ENCODE data around the gene TMEM101.
"Not testable (repeated sequence)": the region's sequence is repeated elsewhere in the genome, so short reads cannot be mapped to it uniquely, and the experiment has no call there.

The TMEM101 gene

GRCh38 chr17:44023545-44024270 lies 8.9 kb upstream of the TMEM101 start:
- DNase-seq = no peak

DNA sequence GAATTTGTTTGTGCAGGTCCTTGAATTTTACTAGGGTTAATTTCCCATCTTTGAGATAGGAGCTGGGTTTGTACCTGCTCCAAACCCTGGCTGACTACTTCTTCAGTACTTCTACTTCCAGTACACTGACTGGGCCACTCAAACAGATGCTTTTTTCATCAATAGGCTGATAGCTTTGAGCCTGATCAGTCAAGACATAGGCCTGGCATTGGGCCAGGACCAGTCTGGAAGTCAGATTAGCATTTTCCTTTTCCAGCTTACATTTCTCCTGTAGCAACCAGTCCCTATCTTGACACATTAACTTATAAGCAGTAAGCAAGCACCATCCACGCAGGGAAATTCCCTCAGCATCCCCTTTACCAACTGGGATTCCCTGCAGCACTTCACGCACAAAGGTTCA lies 7.5 kb upstream of the TMEM101 start:
- DNase-seq = no peak

DNA sequence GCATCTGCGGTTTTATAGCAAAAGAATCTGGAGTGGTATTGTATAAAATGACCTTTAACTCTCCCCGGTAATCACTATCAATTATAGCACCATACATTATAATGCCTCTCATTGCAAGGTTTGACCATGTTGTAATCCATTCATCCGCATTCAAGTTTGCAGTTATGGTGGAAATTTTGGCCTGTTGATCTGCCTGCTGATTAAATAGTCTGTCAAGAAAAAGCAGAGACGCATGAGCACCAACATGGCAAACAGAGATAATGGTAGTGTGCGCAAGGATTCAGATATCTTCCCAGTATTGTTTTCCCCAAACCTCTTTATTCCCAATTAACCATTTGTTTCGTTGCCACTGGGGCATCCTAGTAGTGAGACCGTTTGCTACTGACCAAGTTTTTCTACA lies 6.5 kb upstream of the TMEM101 start:
- DNase-seq = not testable (repeated sequence)

DNA sequence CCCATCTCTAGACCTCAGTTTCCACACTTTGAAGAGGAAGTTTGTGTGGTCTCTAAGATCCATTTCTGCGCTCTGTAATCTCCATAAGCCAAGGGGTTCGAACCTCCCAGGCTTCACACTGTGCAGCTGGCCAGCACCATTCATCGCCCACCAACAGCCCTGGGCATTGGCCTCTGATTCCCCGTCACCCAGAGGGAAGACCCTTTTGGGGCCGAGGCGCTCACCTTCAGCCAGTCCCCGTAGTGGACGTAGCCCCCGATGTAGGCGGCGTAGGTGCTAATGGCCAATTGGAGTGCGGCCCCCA lies 678 bp downstream of the TMEM101 start:
- no peak for DNase-seq

DNA sequence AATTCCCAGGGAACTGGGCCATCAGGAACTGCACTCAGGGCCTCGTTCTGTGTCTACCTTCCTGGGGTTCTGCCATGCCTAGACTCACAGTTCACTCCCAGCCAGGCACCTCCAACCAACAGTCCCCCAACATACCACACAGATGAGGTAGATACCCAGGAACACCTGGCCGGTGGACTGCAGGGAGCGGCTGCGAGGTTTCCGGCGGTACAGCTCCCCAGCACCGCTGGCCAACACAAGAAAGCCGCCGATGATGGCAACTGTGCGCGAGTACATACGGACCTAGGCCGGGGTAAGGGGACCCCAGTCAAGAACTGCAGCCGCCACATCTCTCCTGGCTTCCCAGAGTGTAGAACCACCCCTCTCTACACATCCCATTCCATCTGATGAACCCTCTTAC lies 1.9 kb downstream of the TMEM101 start:
- no peak for DNase-seq

GRCh38 chr17:44012391-44012790 lies 2.4 kb downstream of the TMEM101 start:
- no peak for DNase-seq

- no peak for DNase-seq
Measured at GRCh38 chr17:44011876-44012275, 2.9 kb downstream of the TMEM101 start.

DNA sequence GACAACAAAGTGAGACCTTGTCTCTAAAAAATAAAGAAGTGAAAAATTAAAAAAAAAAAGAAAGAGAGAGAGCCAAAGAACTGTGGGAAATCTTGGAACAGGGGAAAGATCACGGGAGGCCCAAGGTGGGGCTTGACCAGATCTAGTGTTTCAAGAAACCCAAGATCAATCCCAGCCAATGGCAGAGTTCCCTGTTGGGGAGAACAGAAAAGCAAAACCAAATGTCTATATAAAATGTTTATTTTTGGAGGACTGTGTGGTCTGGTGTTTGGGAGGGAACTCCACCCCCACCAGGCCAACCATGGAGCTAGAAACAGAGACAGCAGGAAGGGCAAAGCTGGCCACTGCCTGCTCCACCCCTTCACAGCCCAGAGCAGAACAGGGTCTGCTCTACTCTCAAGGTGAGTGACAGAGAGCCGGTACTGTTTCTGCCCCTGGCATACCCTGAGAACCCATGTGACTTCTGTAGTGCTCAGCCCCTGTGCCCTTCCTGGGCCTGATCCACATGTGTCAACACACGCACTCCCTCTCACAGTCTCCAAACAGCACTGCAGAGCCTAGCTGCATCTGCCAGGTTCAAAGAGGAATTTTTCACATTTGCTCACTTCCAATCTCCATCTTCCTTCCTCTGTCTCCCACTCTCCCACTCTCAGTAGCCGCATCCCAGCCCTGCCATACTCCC lies 3.7 kb downstream of the TMEM101 start:
- no peak for DNase-seq

GRCh38 chr17:44008205-44008909 lies 6.4 kb downstream of the TMEM101 start:
- no peak for DNase-seq

GRCh38 chr17:44007346-44008204 lies 7.2 kb downstream of the TMEM101 start:
- no peak for DNase-seq

- peak; percentile 100 for DNase-seq
Measured at GRCh38 chr17:44006598-44007345, 8.0 kb downstream of the TMEM101 start.

DNA sequence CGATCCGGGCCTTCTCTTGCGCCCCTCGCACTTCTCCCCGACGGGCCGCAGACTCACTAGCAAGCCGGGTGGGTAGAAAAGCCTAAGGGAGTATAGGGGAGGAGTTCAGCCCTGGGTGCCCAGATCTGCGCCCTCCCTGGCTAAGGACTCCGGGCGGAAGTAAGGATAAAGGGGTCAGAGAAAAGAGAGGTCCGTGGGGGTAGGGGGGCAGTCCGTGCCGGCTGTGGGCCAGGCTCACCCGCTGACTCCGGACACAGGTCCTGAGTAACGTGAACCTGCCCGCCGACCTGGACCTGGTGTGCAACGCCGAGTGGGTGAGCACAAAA lies 8.5 kb downstream of the TMEM101 start:
- peak; percentile 47 for DNase-seq

GRCh38 chr17:44005527-44006271 lies 9.1 kb downstream of the TMEM101 start:
- peak; percentile 55 for DNase-seq

GRCh38 chr17:44004761-44005526 lies 9.8 kb downstream of the TMEM101 start:
- DNase-seq = peak; percentile 38

GRCh38 chr17:44004077-44004760 lies 10.5 kb downstream of the TMEM101 start, which contains the start of gene NAGS:
Gene NAGS (plus strand): TSS chr17:44004622. CDS start chr17:44004664, 42 bp downstream.
- DNase-seq = peak; percentile 31

- DNase-seq = no peak
Measured at GRCh38 chr17:44002141-44002848, 12.5 kb downstream of the TMEM101 start.

DNA sequence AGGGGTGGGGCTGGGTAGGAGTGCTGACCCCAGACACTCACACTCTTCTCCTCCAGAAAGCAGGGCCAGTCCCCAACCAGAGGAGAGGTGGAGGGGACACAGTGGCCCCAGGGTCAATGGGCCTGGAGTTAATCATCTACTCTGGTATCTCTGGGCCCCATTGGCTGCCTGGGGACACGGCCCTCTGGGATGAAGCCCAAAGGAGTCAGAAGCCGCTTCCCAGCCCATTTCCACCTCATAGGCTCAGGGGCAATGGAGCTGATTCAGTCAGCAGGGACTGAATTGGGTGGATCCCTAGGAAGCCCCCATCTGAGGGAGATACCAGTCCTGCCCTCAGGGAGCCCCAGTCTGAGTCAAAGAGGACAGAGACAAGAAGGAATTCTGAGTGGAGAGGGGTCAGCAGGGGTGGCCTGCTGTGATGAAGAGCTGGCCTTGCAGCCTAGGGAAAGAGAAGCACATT lies 13.3 kb downstream of the TMEM101 start:
- DNase-seq = no peak

- DNase-seq = no peak
Measured at GRCh38 chr17:44000871-44001460, 13.8 kb downstream of the TMEM101 start.

Data from stimulated activated CD8-positive, alpha-beta memory T cell treated with anti-CD3 and anti-CD28 coated beads, Interleukin-4, amount 100 ng/mL, for 48 hours (primary cell).